Measurements from ENCODE around the gene S100A10. TPM values are rescaled to one million over a fixed set of nuclear protein-coding genes. Genes with fewer than 3 reads are reported as not detected.

Gene S100A10
- total and polyA plus RNA-seq, 2 of the 4 experiments (the other 2 are of a cell fraction) = 86.0 to 277 TPM

DNA sequence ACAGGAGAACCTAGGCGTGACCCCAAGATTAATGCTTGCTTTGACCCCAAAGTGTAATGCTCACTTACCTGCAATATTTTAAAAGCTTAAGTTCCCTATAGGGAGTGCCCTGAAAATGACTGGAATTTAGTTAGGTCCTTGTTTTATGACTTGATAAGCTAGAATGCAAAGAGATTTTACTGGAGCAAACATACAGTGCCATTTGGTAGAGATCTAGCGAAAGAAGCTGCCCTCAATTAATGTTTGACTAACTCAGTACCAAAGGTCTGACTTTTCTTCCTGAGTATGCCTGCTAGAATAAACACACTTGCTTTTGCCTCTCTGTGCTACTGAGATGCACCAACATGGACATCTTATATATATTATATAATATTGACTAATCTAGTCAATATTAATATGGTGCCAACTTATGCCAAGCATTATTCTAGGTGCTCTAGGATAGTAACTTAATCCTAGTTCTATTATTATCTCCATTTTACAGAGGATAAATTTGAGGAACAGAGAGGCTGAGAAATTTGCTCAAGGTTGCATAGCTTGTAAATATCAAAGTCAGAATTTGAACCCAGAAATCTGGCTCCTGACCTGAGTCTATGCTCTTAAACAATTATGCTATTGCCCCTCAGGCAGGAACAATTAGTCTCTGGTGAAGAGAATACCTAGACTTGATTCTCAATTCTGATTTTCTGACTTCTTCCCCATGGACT lies 18.2 kb downstream of the S100A10 start:
- dilution Hi-C loops (cut with HindIII; ENCODE audit: low sequenced_read_pairs, unreplicated experiment) = no loop called here
- Histone ChIP-seq H2AK5ac (ENCODE audit: low read depth, low read length) (no peak overlapping the region), H4K8ac (ENCODE audit: low read depth in 2 of 2, low read length in 2 of 2) (no peak overlapping the region), H3K9ac (ENCODE audit: low read depth, low read length) (no peak overlapping the region), H3K4me1 (ENCODE audit: control insufficient read depth, insufficient read depth, low read length) (peaks cover 1% of the 10 kb centered on the region; the same call in 1 of the 2 replicates), H4K5ac (ENCODE audit: low read depth, low read length) (no peak overlapping the region), H3K18ac (ENCODE audit: low read depth, low read length) (no peak overlapping the region), H3K4me3 (ENCODE audit: insufficient read depth, low read depth, low read length) (no peak overlapping the region), H4K91ac (ENCODE audit: insufficient read depth, low read depth, low read length) (no peak overlapping the region), H3K9me3 (ENCODE audit: control insufficient read depth, insufficient read depth, low read length) (no peaks in the 10 kb centered on the region), H3K14ac (replicated peaks; ENCODE audit: low read depth, low read length) (no peak overlapping the region), H2BK15ac (ENCODE audit: low read depth, low read length) (no peak overlapping the region), H3K23ac (ENCODE audit: low read depth, low read length) (no peak overlapping the region), H3K27me3 (ENCODE audit: control insufficient read depth, insufficient read depth, low read length) (no peaks in the 10 kb centered on the region), H2BK5ac (ENCODE audit: low read depth, low read length, poor library complexity, severe bottlenecking) (no peak overlapping the region), H3K4me2 (ENCODE audit: low read depth, low read length) (no peak overlapping the region), H3K4ac (ENCODE audit: low read depth, low read length) (no peak overlapping the region), H3K36me3 (ENCODE audit: control insufficient read depth, insufficient read depth, low read length) (peaks cover 2% of the 10 kb centered on the region; the same call in 1 of the 2 replicates), H2BK20ac (ENCODE audit: low read depth, low read length) (no peak overlapping the region), H3K9me1 (ENCODE audit: insufficient read depth, low read length) (0 out of 2 replicates have a peak, but pooled peaks cover 3% of the 10 kb centered on the region), H3K56ac (ENCODE audit: extremely low read depth, insufficient read depth, low read length) (no peak overlapping the region), H3K79me1 (ENCODE audit: low read depth in 1 of 2, low read length in 2 of 2) (peaks cover 0 to 7% of the 10 kb centered on the region in 2 experiments; a peak in 2 of 4 replicates), H2BK120ac (ENCODE audit: low read depth, low read length) (no peak overlapping the region), H2AK9ac (replicated peaks; ENCODE audit: low read depth, low read length, poor library complexity) (no peak overlapping the region), H2AFZ (replicated peaks; ENCODE audit: low read length, poor library complexity) (no peak overlapping the region), H3K27ac (ENCODE audit: insufficient read depth, low read length) (no peak overlapping the region), H4K20me1 (ENCODE audit: insufficient read depth, low read length) (no peaks in the 10 kb centered on the region)
- no peak for ATAC-seq (ENCODE audit: low read depth)
- intact Hi-C loops (cut with micrococcal nuclease) = no loop called here
- TF ChIP-seq RFX5 (IDR thresholded peaks at IDR 0.05; ENCODE audit: low read depth, low read length) (no peak), MAFK (IDR thresholded peaks at IDR 0.05; ENCODE audit: low read depth, low read length) (no peak), FOS (IDR thresholded peaks at IDR 0.05; ENCODE audit: low read depth, low read length) (no peak), SMC3 (IDR thresholded peaks at IDR 0.05; ENCODE audit: low read depth, low read length) (no peak)
- no TSS peak for BruUV-seq (replicated peaks)
- WGBS, 2 experiments (ENCODE audit: extremely low coverage in 2 of 2, insufficient read length in 1 of 2) = no CpG with 5 or more reads among the region's 2 CpGs
- DNase-seq = no peak
- CTCF ChIA-PET = interaction anchor here (0.6 to 1.8 kb wide), 2 partner anchors 8 to 13 kb away, joined by 3 to 5 read pairs; no protein-coding TSS in a partner anchor
- in situ Hi-C loops (cut with MboI; ENCODE audit: low sequenced_read_pairs) = loop anchor here (25.0 kb wide), 1 partner anchor 663 kb away; no protein-coding TSS in a partner anchor
- POLR2A ChIA-PET (ENCODE audit: unreplicated experiment) = no interaction called here

Measured in IMR-90 (cell line).